RPMI8226 (cell line): ENCODE results near the gene TMEM244.
A peak's percentile ranks its signal among the peaks of the same experiment; 100 is the strongest.
"Not testable (repeated sequence)": the region's sequence is repeated elsewhere in the genome, so short reads cannot be mapped to it uniquely, and the experiment has no call there.

Experiments used
- DNase-seq: peaks from one replicate; pipeline ENCODE4 v3.0.0-alpha.2; 2015

The TMEM244 gene

GRCh38 chr6:129860908-129861665, at the start of gene TMEM244:
Gene TMEM244, minus strand, starts transcription at chr6:129861315. Its CDS starts 127 bp downstream, at chr6:129861188.
- DNase-seq, result no peak

- no peak for DNase-seq
These were observed 47.7 kb upstream of the TMEM244 start for GRCh38 chr6:129908858-129909257.

GRCh38 chr6:129908356-129908755, 47.2 kb upstream of the TMEM244 start:
- no peak for DNase-seq

DNA sequence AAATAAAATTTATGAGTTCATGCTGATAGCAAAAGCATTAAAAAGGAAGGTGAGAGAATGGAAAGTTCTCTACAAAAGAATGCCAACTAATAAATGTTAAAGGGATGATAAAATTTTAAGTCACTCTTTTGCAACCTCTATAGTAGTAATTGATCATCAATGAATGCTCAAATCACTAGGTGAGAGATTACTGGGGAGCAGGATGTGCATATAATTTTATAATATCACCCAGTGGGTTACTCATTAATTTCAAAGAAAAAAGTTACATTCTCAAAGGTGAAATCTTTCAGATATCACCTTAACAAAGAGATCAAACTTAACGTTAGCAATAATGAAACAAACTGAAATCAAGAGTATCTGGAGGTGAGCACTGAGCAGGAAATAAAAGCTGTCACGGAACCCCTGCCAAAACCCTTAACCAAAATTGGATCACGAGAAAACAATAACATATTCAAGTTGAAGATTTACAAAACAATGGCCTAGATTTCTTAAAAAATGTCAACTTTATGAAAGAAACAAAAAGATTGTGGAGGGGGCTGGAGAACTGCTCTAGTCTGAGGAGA, 45.5 kb upstream of the TMEM244 start:
- no peak for DNase-seq

GRCh38 chr6:129903082-129903481, 42.0 kb upstream of the TMEM244 start:
- DNase-seq, result no peak

GRCh38 chr6:129902681-129903080, 41.6 kb upstream of the TMEM244 start:
- no peak for DNase-seq

GRCh38 chr6:129901910-129902309, 40.8 kb upstream of the TMEM244 start:
- DNase-seq, result no peak

DNA sequence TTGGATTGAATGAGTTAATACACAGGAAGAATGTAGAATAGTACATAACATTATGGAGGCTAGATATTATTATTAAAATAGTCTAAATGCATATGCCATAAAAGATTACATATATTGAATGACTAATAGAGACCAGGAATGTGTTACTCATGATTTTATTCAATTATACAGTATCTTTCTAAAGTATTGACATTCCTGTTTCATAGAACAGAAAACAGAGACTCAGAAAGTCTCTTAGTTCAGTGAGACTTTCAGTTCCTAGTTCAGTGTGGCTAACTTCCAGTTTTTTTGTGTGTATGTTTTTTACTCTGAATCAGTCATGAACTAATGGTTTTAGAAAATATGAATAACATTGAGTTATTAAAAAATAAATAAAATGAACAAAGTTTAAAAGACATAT, 34.6 kb upstream of the TMEM244 start:
- no peak for DNase-seq

DNA sequence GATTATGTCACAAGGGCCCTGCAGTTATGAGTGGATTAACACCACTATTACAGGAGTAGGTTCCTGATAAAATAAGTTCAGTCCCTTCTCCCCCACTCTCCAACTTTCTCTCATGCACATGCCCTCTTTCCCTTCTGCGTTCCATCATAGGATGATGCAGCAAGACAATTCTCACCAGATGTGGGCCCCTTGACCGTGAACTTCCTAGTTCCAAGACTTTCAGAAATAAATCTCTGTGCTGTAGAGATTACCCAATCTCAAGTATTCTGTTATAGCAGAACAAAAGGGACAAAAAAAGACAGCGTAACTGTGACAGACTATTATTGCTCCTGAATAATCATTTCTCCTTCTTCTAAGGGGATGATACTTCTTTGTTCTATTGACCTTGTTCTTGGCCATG, 33.8 kb upstream of the TMEM244 start:
- DNase-seq, result no peak

DNA sequence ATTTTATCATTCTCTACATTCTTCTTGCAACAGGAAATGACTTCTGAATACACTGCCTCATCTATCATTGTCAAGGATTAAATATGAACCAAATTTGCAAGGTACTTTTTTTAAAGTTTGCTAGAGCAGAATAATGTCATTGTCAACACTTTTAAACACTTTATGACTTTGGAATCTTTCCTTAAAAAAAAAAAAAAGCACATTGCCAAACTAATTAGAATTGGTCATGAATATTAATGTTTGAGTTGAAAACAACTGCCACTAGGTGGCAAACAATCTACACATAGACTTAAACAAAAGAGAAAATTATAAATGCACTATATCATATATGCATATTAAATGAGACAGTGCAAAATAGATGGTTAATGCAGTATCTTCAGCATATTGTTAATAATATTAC, 32.5 kb upstream of the TMEM244 start:
- no peak for DNase-seq

DNA sequence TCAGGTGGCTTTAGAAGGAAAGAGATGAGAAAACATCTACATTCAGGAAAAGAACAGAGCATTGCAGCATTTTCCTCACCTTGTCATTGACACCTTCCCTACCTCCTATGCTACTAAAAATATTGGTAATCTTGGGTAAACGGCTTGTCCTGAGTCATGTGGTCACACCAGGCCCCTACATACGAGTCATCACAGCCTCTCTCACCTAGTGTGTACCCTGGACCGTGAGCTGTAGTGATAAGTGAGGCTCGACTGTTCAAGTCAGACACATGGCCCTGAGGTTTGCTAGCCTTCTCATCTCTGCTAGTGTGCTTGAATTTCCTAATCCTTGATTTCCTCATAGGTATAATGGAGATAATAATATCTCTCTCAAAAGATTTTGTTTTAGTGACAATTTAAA, 29.6 kb upstream of the TMEM244 start:
- no peak for DNase-seq

DNA sequence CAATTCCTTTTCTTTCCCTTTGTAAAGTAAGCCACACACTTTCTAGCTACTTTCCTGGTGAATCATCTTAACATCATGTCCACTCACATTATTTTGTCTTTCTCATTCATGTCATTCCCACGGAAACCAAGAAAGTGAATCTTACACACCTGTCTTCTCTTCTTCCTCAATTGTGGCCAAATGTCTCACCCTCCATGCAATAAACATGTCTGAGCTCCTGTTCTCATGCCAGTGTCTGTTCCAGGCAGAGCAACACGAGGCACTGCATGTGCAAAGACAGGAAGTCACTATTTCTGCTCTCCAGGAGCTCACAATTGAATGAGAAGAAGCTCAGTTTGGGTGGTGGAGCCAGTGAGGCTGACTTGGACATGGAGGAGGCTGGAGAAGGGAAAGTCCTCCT, 29.0 kb upstream of the TMEM244 start:
- DNase-seq, result no peak

- no peak for DNase-seq
These were observed 28.5 kb upstream of the TMEM244 start for GRCh38 chr6:129889580-129889979.

DNA sequence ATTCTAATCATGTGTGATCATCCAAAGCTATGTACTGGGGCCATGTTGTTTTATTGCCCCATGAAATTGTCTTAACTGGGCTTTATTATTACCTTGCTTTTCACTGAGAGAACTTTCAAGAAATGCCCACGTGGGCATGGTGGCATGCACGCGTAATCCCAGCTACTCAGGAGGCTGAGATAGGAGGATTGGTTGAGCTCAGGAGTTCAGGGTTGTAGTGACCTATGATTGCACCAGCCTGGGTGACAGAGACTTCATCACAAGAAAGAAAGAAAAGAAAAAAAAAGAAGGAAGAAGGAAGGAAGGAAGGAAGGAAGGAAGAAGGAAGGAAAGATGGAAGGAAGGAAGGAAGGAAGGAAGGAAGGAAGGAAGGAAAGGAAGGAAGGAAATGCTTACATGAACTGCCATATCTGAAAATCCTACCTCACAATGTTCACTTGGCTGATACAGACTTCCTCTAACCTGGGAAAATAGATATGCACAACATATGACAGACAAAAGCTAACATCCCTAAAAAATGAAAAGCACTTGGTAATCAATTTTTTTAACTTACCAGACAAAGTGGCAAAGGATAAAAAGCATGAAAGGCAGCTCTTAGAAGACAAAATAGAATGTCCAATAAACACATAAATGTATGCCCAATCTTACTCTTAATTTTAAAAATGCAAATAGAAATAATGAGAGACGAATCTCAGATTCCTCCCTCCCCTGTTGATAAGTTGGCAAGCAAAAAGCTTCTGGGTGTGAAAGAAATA, 25.5 kb upstream of the TMEM244 start:
- no peak for DNase-seq

GRCh38 chr6:129884211-129884610, 23.1 kb upstream of the TMEM244 start:
- no peak for DNase-seq

- DNase-seq, result no peak
These were observed 21.5 kb upstream of the TMEM244 start for GRCh38 chr6:129882510-129883023.

DNA sequence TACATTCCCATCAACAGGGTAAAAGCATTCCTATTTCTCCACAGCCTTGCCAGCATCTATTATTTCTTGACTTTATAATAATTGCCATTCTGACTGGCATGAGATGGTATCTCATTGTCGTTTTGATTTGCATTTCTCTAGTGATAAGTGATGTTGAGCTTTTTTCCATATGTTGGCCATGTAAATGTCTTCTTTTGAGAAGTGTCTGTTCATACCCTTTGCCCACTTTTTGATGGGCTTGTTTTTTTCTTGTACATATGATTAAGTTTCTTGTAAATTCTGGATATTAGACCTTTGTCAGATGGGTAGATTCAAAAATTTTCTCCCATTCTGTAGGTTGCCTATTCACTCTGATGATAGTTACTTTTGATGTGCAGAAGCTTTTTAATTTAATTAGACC, 16.8 kb upstream of the TMEM244 start:
- DNase-seq, result not testable (repeated sequence)

GRCh38 chr6:129875610-129876520, 14.8 kb upstream of the TMEM244 start:
- DNase-seq, result peak; percentile 4

DNA sequence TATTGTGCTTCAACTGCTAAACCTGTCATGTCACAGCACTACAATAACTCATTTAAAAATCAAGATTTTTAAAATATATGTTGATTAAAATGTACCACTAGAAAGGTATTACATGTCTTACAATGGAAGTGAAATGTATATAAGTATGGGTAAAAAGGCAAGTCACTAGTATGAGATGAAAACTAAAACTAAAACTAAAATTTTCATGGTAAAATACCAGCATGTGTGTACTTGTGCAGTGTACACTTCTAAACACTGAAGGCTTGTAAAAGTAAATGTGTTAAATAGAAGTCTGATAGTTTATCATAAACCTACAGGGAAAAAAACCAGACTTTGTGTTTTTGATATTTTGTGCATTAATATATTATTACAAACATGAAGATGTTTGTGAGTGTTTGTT, 13.7 kb upstream of the TMEM244 start:
- DNase-seq, result no peak

- no peak for DNase-seq
These were observed 11.5 kb upstream of the TMEM244 start for GRCh38 chr6:129872586-129872985.

DNA sequence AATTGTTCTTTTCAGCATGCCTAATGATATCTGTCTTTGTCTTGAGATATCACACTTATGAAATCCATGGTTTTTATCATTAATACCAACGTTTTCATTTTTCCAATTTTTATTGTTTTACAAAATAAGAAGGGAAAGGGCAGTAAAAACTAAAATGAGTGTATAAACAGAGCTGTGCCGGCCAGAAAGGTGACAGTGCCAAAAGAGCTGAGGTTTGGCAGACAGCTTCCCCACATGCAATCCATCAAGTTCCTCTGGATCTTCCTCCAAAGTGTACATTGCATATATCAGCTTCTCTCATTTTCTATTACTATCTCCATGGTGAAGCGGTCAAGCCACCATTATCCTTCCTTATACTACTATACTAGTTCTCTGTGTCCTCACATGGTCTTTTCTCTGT, 10.1 kb upstream of the TMEM244 start:
- no peak for DNase-seq

DNA sequence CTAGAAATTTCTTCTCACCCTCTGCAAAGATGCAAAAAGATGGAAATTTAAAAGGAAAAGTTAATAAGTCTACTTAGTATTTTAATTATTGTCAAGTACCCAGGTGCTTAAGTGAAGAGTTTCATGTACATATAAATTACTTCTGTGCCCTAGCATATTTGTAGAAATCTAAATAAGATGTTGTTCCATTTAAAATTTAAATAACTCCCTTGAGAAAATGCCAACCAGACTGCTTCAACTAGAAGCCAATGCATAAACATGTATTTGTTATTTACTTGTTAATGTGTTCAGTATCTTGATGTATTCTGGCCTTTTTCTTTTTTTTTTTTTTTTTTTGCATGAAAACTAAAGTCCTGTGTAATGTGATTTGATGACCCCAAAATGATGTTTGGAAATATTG, 6.3 kb upstream of the TMEM244 start:
- no peak for DNase-seq

DNA sequence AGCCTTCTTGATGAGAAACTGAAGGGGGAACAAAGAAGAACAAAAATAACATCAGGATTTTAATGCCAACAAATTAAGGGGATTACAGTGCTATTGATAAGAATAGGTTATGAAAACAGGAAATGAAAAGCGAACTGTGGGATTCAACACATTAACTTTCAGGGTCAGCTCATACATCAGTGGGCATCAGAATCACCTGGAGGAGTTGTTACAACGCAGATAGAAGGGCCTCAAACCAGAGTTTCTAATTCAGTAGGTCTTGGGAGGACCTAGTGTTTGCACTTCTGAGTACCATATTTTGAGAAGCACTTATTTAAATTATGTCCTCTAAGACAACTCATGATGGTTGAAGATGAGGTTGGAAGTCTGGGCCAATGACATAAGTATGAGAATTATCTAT, 5.6 kb upstream of the TMEM244 start:
- no peak for DNase-seq
